GM18858 (cell line): ENCODE measurements around the gene NKIRAS1.
"Not testable (repeated sequence)": the region's sequence is repeated elsewhere in the genome, so short reads cannot be mapped to it uniquely, and the experiment has no call there.

Experiments
- ATAC-seq: cut with Tn5 transposase; IDR thresholded peaks from one replicate; pipeline ENCODE4 v1.9.1; 2021; ENCODE audit not compliant: unreplicated experiment

Gene NKIRAS1

GRCh38 chr3:23911397-23911796, 5.4 kb downstream of the NKIRAS1 start:
- no peak for ATAC-seq

- ATAC-seq: no peak
Observed at GRCh38 chr3:23909341-23909740, 7.4 kb downstream of the NKIRAS1 start.

- ATAC-seq: no peak
Observed at GRCh38 chr3:23904545-23904944, 12.2 kb downstream of the NKIRAS1 start.

- no peak for ATAC-seq
Observed at GRCh38 chr3:23900744-23901143, 16.0 kb downstream of the NKIRAS1 start.

- ATAC-seq: no peak
Observed at GRCh38 chr3:23895181-23895580, 21.6 kb downstream of the NKIRAS1 start.

GRCh38 chr3:23894254-23895061, 22.3 kb downstream of the NKIRAS1 start:
- no peak for ATAC-seq

GRCh38 chr3:23889950-23890349, 26.8 kb downstream of the NKIRAS1 start:
- ATAC-seq: no peak

- no peak for ATAC-seq
Observed at GRCh38 chr3:23889386-23889785, 27.4 kb downstream of the NKIRAS1 start.

- ATAC-seq: no peak
Observed at GRCh38 chr3:23888617-23889228, 28.1 kb downstream of the NKIRAS1 start.

- no peak for ATAC-seq
Observed at GRCh38 chr3:23886311-23886710, 30.5 kb downstream of the NKIRAS1 start.

- no peak for ATAC-seq
Observed at GRCh38 chr3:23885210-23885609, 31.6 kb downstream of the NKIRAS1 start.

- no peak for ATAC-seq
Observed at GRCh38 chr3:23884481-23884880, 32.3 kb downstream of the NKIRAS1 start.

- ATAC-seq: no peak
Observed at GRCh38 chr3:23882487-23882918, 34.3 kb downstream of the NKIRAS1 start.

GRCh38 chr3:23881993-23882392, 34.8 kb downstream of the NKIRAS1 start:
- ATAC-seq: not testable (repeated sequence)

GRCh38 chr3:23880703-23881339, 36.0 kb downstream of the NKIRAS1 start:
- no peak for ATAC-seq

GRCh38 chr3:23879485-23879884, 37.3 kb downstream of the NKIRAS1 start:
- ATAC-seq: no peak

GRCh38 chr3:23877329-23877980, 39.3 kb downstream of the NKIRAS1 start:
- ATAC-seq: no peak

GRCh38 chr3:23876923-23877322, 39.9 kb downstream of the NKIRAS1 start:
- no peak for ATAC-seq

GRCh38 chr3:23875113-23875725, 41.6 kb downstream of the NKIRAS1 start:
- ATAC-seq: no peak

GRCh38 chr3:23874359-23875112, 42.3 kb downstream of the NKIRAS1 start:
- no peak for ATAC-seq
